ENCODE data around the gene TRIM43. TPM values are rescaled to one million over a fixed set of nuclear protein-coding genes. Genes with fewer than 3 reads are reported as not detected.
"Not testable (repeated sequence)": the region's sequence is repeated elsewhere in the genome, so short reads cannot be mapped to it uniquely, and the experiment has no call there.

TRIM43 gene
- polyA plus RNA-seq, 4 donors, result 0.27 to 0.73 (median 0.60) TPM

- DNase-seq (ENCODE audit: low read depth in 4 of 4, low spot score in 3 of 4), result not testable (repeated sequence)
Measured at GRCh38 chr2:95640515-95641288, 48.9 kb downstream of the TRIM43 start.

GRCh38 chr2:95641289-95641575, 49.4 kb downstream of the TRIM43 start:
- not testable (repeated sequence) for DNase-seq (ENCODE audit: low read depth in 4 of 4, low spot score in 3 of 4)

GRCh38 chr2:95641787-95642186, 50.0 kb downstream of the TRIM43 start:
- not testable (repeated sequence) for DNase-seq (ENCODE audit: low read depth in 4 of 4, low spot score in 3 of 4)

- not testable (repeated sequence) for DNase-seq (ENCODE audit: low read depth in 4 of 4, low spot score in 3 of 4)
Measured at GRCh38 chr2:95642360-95642759, 50.6 kb downstream of the TRIM43 start.

DNA sequence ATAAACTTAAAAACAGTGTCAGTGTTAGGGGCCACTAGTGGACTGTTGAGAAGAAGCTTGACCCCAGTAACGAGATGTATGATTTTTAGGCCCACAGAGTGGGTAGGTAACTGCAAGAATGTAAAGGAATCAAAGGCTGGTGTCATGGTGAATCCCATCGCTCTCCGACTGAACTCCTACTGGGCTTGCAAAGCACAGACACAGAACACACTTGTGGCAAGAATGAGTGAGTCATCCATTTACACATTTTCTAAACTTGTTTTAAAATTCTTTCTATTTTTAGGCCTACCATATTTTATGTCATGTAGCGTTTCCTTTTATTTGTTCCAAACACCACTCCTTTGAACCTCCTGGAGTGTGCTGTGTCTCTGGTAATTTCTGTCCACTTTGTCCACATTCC, 51.1 kb downstream of the TRIM43 start:
- not testable (repeated sequence) for DNase-seq (ENCODE audit: low read depth in 4 of 4, low spot score in 3 of 4)

DNA sequence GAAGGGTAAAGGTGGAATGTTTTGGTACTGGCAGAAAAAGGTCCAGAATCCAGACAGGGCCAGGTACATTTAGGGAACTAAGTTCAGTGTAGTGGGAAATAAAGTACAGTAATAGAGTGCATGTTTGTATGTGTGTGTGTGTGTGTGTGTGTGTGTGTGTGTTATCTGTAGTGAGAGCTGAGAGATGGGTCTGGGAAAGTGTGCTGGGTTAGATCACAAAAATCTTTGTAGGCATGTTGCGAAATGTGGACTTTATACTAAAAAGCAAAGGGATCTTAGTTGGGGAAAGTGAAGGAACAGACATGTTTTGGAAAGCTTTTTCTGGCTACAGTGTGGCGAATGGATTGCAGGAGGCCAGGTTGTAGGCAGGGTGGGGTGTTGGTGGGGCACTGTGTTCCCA, 53.5 kb downstream of the TRIM43 start:
- not testable (repeated sequence) for DNase-seq (ENCODE audit: low read depth in 4 of 4, low spot score in 3 of 4)

DNA sequence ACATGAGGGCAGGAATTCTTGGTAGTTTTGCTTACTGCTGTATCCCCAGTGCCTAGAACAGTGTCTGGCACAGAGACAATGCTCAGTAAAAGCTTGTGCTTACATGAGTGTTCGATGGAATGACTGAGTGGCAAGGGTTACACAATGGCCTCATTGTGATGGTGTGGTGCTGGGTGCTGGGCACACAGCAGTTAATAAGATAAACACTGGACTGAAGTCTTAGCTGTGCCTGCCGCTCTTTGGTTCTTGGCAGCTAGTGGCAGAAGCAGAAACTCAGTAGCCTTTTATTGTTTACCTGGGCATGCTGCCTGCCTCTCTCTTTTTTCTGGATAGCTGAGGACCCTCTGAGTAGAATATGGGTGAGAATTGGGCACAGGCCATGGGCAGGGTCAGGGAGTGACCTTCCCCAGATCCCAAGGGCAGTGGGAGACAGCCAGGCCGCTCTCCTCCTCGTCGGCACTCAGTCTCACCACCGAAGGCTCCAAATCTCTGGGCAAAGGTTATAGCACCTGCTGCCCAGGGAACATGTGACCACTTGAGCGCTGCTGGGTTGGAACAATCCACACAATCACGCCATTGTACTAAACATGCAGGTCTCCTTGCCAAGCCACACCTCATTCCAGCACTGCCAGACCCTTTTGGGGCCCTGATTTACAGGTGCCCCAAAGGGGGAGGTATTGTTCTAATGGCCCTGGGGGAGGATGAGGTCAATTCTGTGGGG, 54.6 kb downstream of the TRIM43 start:
- not testable (repeated sequence) for DNase-seq (ENCODE audit: low read depth in 4 of 4, low spot score in 3 of 4)

DNA sequence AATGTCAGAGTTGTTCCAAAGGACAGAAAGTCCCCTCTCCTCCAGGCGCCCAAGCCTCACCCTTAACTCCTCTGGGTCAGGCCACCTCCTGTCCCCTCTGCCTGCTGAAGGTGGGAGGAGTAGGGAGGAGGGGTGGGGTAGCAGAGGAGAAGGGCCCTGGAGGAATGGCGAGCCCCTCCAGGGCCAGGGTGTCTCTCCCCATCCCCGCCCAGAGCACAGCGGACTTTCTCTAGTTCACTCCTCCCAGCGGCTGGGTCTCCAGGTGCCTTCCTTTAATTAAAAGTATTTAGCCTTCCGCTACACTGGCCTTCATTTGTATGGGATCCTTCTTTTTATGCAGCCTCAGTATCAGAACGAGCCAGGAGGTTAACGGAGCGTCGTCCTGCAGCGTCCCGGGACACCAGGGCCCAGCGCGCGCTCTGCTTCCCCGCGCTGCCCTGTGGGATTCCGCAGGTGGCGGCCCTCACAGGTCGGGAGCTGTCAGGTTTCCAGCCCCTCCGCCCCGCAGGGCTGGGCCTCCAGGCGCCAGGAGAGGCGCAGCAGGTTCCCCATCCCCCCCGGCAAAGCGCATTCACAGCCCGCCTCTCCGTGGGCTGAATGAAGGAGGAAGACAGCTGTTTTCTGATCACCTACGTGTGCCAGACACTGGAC, 57.2 kb downstream of the TRIM43 start:
- DNase-seq (ENCODE audit: low read depth in 4 of 4, low spot score in 3 of 4), result not testable (repeated sequence)

Other genes with a start within 250 kb of the TRIM43 start
- gene FAHD2A, start 189.3 kb upstream of the TRIM43 start, polyA plus RNA-seq (ENCODE audit: insufficient read length in 4 of 4), result 10 to 100 TPM; 35.2 to 40.3 (median 38.0) TPM
- gene TRIM43B, start 107.2 kb upstream of the TRIM43 start, polyA plus RNA-seq (ENCODE audit: insufficient read length in 4 of 4), result under 1 TPM in 2 of 4 donors, not detected in 2; 0.44 to 0.57 TPM

All from right renal pelvis (tissue), 4 donors.